ENCODE measurements around the gene OCIAD1.
A peak's percentile ranks its signal among the peaks of the same experiment; 100 is the strongest.
"Not testable (repeated sequence)": the region's sequence is repeated elsewhere in the genome, so short reads cannot be mapped to it uniquely, and the experiment has no call there.

OCIAD1 gene

GRCh38 chr4:48830706-48831531 is at the start of gene OCIAD1:
TSS of gene OCIAD1 (plus strand) at chr4:48831088. CDS start at chr4:48832625, 1,537 bp downstream.
- DNase-seq, result peak; percentile 93

DNA sequence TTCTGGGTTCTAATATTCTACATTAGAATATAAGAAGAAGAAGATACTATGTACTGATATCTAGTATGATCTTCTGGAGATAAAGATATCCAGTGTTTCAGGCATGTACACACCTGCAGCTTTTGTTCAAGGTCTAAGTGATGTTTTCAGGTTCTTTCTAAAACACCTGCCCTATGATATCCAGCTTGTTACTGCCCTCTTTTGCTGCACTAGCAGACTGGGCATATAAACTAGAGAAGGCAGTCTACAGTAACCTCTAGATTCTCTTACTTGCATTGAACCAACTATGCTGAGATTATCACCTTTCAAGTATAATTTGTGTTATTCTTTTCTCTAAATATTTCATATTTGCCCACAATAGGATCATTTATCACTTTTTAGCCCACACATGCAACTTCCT is 48.9 kb upstream of the OCIAD1 start:
- DNase-seq, result no peak

DNA sequence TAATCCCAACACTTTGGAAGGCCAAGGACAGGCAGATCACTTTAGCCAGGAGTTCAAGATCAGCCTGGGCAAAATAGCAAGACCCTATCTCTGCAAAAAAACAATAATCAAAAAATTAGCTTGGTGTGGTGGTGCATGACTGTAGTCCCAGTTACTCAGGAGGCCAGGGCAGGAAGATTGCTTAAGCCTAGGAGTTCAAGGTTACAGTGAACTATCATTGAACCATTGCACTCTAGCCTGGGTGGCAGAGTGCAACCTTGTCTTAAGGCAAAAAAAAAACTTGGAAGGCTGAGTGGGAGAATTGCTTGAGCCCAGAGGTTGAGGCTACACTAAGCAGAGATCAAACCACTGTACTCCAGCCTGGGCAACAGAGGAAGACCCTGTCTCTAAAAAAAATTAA is 45.6 kb upstream of the OCIAD1 start:
- DNase-seq, result no peak

DNA sequence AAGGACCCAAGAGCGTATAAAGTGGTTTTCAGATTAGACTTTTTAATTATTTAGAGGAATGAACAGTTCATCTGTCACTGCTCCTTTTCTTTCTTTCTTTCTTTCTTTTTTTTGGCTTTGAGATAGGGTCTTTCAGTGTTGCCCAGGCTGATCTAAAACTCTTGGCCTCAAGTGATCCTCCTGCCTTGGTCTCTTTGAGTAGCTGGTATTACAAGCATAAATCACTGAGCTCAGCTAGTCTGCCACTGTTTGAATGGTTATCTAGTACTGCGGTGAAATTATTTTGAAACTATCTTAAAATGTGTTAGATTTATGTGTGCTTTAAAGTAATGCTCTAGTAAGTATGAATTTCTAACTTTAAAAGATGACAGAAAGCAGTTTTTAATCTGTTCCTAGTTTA is 44.3 kb upstream of the OCIAD1 start:
- no peak for DNase-seq

GRCh38 chr4:48787056-48787455 is 43.8 kb upstream of the OCIAD1 start:
- no peak for DNase-seq

- no peak for DNase-seq
These were observed 40.3 kb upstream of the OCIAD1 start for GRCh38 chr4:48790561-48790960.

DNA sequence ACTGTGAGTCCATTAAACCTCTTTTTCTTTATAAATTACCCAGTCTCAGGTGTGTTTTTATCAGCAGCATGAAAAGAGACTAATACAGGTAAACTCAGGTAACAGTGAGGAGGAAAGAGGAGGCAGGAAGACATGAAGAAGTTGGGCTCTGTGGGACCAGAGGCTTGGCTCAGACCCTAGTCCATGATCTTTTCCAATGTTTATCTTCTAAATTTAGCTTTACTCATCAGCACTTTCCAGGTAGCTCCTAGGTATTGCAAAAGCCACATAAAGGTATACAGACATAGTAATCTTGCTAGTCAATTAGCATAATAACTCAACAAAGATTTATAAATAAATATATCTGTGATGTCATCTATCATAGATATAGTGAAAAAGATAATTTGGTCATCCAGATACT is 39.6 kb upstream of the OCIAD1 start:
- DNase-seq, result no peak

DNA sequence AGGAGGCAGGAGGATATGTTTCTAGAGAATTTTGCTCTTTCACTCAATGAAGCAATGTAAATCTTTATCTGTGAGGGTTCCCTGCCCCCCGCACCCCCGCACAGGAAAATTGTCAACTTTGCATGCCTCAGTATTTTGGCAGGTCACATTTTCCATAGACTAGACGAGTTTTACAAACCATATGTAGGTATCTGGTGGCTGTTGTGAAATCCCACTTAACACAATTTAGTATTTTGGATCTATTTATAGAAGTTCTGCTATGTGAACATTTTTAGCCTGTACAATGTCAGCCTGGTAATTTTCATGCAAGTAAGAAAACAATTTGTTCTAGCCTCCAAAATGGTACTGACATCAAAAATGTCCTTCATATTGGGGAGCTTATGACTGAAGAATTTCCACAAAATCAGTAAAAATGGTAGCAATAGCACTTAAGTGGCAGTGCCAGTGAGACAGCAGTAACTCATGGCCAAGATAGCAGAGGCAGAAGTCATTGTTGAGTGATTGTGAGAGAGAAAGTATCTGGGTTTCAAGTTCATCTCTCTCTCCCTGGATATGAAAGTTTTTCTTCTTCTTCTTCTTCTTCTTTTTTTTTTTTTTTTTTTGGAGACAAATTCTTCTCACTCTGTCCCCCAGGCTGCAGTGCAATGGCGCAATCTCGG is 38.4 kb upstream of the OCIAD1 start:
- no peak for DNase-seq

GRCh38 chr4:48795108-48795507 is 35.8 kb upstream of the OCIAD1 start:
- DNase-seq, result no peak

GRCh38 chr4:48796191-48796926 is 34.5 kb upstream of the OCIAD1 start:
- no peak for DNase-seq

GRCh38 chr4:48796927-48797679 is 33.8 kb upstream of the OCIAD1 start:
- no peak for DNase-seq

DNA sequence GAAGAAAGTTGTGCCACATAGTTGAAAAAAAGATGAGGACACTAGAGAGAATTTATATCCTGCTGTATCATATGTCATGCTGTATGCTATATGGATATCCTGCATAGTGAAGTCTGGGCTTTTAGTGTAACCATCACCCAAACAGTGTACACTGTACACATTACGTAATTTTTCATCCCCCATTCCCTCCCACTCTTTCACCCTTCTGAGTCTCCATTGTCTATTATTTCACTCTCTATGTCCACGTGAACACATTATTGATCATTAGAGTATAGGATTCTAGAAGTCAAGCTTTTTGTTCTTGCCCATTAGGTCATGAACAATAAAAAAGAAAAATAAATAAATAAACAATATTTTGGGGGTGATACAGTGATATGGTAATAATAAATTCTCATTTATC is 32.8 kb upstream of the OCIAD1 start:
- DNase-seq, result no peak

DNA sequence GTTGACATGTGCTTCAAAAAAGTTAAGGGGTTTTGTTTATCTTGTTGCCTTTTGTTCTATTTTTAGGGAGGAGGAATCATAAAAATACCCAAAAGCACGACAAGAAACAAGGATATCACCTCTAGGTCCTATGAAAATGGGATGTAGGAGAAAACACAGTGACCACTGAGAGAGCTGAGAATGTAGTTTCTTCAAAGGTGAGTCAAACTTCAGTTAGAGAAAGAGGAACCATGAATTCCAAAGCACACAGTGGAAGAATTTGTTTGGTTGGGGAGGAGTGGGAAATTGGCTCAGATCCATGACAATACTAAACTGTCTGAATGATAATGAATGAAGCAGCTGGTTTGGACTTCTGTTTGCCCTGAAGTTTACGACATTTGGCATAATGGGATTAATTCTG is 31.7 kb upstream of the OCIAD1 start:
- DNase-seq, result no peak

DNA sequence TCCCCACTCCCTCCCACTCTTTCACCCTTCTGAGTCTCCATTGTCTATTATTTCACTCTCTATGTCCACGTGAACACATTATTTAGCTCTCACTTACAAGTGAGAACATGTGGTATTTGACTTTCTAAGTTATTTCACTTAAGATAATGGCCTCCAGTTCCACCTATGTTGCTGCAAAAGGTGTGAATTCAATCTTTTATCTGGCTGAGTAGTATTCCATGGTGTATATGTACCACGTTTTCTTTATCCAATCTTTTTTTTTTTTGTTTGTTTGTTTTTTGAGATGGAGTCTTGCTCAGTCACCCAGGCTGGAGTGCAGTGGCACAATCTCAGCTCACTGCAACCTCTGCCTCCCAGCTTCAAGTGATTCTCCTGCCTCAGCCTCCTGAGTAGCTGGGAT is 30.7 kb upstream of the OCIAD1 start:
- not testable (repeated sequence) for DNase-seq

DNA sequence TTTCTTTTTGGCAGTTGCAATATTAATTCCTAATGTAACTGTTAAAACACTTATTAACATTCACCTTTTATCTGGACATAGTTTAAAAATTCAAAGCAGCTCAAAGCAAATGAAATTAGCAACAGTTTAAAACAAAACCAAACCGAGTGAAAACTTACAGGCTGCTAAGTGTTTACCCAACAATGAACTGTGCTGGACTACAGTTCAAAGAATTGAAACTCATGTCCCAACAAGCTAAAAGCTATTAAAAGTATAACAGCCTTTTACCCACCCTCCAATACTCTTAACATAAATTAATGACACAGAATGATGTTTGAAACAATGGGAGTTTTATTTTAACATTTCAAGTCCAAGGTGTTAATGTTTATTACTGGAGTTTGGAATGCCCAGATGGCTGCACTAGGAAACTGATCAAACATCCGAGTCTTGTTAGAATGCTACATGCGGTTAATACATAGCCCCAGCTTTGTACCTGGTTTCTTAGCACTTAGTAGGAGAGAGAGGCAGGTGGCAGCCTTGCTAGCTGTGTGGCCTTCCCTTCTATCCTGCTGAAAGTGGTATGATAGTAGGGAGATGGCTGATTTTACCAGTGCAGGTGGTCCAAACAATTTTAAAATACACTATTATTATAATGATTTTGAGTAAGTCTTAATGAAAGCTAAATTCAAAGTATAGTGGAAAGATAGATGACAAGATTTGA is 29.7 kb upstream of the OCIAD1 start:
- no peak for DNase-seq

DNA sequence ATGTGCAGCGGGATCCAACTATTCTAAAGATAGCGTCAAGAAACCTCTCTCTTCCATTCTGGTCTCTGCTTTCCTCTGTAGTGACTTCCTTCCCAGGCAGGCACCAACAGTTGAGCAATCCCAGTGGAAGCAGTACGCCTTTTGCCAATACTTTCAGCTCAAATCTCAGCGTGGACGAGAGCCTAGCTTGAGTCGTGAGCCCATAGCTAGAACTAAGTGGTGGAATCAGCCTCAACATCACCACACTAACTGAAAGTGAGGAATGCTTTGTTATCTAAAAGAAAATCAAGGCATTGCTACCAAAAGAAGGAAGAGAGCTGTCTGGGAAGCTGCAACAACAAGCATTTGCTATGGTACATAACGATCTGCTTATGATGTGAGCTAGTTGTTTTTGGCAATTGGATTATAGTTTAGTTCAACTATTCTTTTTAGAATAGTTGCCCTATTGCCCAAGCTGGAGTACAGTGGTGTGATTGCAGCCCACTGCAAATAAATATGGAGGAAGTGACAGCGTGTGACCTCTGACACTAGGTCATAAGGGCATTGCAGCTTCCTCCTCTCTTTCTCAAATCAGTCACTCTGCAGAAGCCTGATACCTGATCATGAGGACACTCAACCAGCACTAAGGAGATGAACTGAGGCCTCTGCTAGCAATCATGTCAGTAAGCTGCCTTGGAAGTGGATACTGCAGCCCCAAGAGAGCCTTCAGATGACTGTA is 26.1 kb upstream of the OCIAD1 start:
- DNase-seq, result no peak

DNA sequence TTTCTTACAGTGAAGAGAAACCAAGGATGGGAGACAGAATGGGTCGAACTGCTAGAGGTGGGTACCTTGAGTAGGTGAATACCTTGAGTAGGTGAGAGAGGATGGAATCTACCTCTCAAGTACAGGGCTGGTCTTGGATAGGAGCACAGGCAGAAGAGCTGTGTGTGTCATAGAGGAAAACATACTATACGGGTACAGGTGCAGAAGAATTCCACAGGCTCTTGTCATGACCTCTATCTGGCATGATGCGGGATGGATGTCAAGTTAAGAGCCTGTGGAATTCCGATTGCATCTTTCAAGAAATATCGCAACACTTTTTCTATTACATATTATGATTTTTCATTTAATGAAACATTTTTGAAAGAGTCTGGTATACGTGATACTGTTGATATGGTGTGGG is 18.0 kb upstream of the OCIAD1 start:
- no peak for DNase-seq

- DNase-seq, result no peak
These were observed 16.9 kb upstream of the OCIAD1 start for GRCh38 chr4:48813964-48814363.

DNA sequence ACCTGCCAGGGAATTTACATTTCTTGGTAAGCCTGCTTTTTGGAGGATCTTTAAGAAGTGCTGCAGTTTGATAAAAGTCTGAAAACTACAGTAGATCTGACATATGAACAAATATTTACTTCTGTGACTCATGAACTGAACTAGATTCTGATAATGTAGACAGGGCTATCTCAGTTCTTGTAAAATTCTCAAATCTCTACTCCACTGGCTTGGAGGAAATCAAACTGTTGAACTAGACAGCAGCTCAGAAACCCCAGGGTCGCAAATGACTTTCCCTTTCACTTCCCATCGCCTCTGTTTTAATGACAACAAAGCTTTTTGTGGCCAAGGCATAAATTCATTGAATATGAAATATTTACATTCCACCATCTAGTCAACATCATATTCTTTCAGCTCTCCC is 15.4 kb upstream of the OCIAD1 start:
- DNase-seq, result no peak

DNA sequence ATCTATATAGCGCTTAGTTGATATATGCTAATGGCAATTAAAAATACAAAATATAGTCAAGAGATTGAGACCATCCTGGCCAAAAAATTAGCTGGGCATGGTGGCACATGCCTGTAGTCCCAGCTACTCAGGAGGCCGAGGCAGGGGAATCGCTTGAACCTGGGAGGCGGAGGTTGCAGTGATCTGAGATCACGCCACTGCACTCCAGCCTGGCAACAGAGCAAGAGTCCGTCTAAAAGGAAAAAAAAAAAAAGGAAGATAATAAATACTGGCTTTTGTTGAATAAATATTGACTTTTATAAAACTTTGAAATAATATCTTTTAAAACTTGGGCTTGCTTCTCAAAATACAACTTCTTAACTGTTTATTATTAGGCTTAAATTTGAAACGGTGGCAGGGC is 14.6 kb upstream of the OCIAD1 start:
- not testable (repeated sequence) for DNase-seq

DNA sequence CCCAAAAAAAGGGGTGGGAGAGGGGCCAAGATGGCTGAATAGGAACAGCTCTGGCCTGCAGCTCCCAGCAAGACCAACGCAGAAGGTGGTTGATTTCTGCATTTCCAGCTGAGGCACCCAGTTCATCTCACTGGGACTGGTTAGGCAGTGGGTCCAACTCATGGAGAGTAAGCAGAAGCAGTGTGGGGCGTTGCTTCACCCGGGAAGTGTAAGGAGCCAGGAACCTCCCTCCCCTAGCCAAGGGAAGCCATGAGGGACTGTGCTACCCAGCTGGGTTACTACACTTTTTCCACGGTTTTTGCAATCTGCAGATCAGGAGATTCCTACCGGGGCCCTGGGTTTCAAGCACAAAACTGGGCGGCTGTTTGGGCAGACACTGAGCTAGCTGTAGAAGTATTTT is 13.9 kb upstream of the OCIAD1 start:
- no peak for DNase-seq

GRCh38 chr4:48821431-48821830 is 9.5 kb upstream of the OCIAD1 start:
- DNase-seq, result not testable (repeated sequence)

Measured in activated naive CD4-positive, alpha-beta T cell treated with Interleukin-2 at 50 U/mL for 16 hours (primary cell).